ENCODE measurements around the gene FRY. TPM values are rescaled to one million over a fixed set of nuclear protein-coding genes. Genes with fewer than 3 reads are reported as not detected.

FRY gene
- total RNA-seq, 1 donor from 2014 or later, result 83.6 TPM

GRCh38 chr13:32187651-32188050, 156.1 kb downstream of the FRY start:
- no peak for DNase-seq
- TF ChIP-seq CTCF (IDR thresholded peaks at IDR 0.05; ENCODE audit: partially characterized antibody, unreplicated experiment), result no peak
- Mint-ChIP-seq H3K36me3 (ENCODE audit: unreplicated experiment) (no peaks in the 10 kb centered on the region), H3K9me3 (ENCODE audit: unreplicated experiment) (peaks cover 2% of the 10 kb centered on the region), H3K4me3 (ENCODE audit: unreplicated experiment) (no peak overlapping the region), H3K27ac (ENCODE audit: unreplicated experiment) (no peak overlapping the region), H3K4me1 (ENCODE audit: low read depth, unreplicated experiment) (no peaks in the 10 kb centered on the region), H3K27me3 (ENCODE audit: unreplicated experiment) (no peaks in the 10 kb centered on the region)

DNA sequence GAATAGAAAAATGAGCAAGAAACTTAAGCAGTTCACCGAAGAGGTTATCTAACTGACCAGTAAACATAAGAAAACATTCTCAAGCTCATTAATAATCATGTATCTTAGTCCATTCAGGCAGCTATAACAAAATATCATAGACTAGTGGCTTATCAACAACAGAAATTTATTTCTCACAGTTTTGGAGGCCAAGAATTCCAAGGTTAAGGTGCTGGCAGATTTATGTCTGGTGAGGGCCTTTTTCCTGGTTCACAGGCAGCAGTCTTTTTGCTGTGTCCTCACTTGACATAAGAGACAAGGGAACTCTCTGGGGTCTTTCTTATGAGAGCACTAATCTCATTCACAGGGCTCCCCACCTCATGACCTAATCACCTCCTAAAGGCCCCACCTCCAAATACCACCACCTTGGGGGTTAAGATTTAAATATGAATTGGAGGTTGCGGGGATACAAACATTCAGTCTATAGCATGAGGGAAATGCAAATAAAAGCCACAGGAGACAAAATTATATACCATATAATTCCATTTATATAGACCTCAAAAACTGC, 160.0 kb downstream of the FRY start:
- H3K4me1 Mint-ChIP-seq (ENCODE audit: low read depth, unreplicated experiment), result peaks cover 2% of the 10 kb centered on the region
- H3K36me3 Mint-ChIP-seq (ENCODE audit: unreplicated experiment), result no peaks in the 10 kb centered on the region
- peaks cover 2% of the 10 kb centered on the region for H3K9me3 Mint-ChIP-seq (ENCODE audit: unreplicated experiment)
- DNase-seq, result no peak
- TF ChIP-seq CTCF (IDR thresholded peaks at IDR 0.05; ENCODE audit: partially characterized antibody, unreplicated experiment), result no peak
- H3K27me3 Mint-ChIP-seq (ENCODE audit: unreplicated experiment), result no peaks in the 10 kb centered on the region
- no peak overlapping the region for H3K27ac Mint-ChIP-seq (ENCODE audit: unreplicated experiment)
- no peak overlapping the region for H3K4me3 Mint-ChIP-seq (ENCODE audit: unreplicated experiment)

DNA sequence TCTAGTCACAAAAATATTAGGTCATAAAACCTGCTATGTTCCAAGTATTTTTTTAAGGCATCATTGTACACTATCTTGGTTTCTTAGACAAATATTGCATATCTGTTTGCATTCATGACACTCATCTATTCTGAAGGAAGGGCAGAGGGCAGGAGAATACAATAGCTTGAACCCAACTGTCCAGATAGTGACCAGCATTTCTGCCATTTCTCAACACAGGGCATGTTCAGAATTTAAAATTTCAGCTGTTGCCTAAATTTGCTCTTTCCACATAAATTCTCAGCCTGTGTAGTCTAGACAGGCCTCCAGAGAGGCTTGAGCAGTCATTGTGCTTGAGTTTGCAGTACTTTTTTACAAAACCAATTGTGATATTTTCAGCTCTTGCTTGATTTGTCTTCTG, 164.1 kb downstream of the FRY start:
- DNase-seq, result no peak
- no peaks in the 10 kb centered on the region for H3K36me3 Mint-ChIP-seq (ENCODE audit: unreplicated experiment)
- no peak overlapping the region for H3K4me3 Mint-ChIP-seq (ENCODE audit: unreplicated experiment)
- no peak overlapping the region for H3K27ac Mint-ChIP-seq (ENCODE audit: unreplicated experiment)
- no peak for TF ChIP-seq CTCF (IDR thresholded peaks at IDR 0.05; ENCODE audit: partially characterized antibody, unreplicated experiment)
- no peaks in the 10 kb centered on the region for H3K27me3 Mint-ChIP-seq (ENCODE audit: unreplicated experiment)
- H3K9me3 Mint-ChIP-seq (ENCODE audit: unreplicated experiment), result peaks cover 3% of the 10 kb centered on the region
- H3K4me1 Mint-ChIP-seq (ENCODE audit: low read depth, unreplicated experiment), result peaks cover 2% of the 10 kb centered on the region

GRCh38 chr13:32199168-32199567, 167.6 kb downstream of the FRY start:
- DNase-seq, result no peak
- Mint-ChIP-seq H3K9me3 (ENCODE audit: unreplicated experiment) (peaks cover 2% of the 10 kb centered on the region), H3K27ac (ENCODE audit: unreplicated experiment) (no peak overlapping the region), H3K27me3 (ENCODE audit: unreplicated experiment) (no peaks in the 10 kb centered on the region), H3K36me3 (ENCODE audit: unreplicated experiment) (no peaks in the 10 kb centered on the region), H3K4me1 (ENCODE audit: low read depth, unreplicated experiment) (peaks cover 2% of the 10 kb centered on the region), H3K4me3 (ENCODE audit: unreplicated experiment) (no peak overlapping the region)
- no peak for TF ChIP-seq CTCF (IDR thresholded peaks at IDR 0.05; ENCODE audit: partially characterized antibody, unreplicated experiment)

DNA sequence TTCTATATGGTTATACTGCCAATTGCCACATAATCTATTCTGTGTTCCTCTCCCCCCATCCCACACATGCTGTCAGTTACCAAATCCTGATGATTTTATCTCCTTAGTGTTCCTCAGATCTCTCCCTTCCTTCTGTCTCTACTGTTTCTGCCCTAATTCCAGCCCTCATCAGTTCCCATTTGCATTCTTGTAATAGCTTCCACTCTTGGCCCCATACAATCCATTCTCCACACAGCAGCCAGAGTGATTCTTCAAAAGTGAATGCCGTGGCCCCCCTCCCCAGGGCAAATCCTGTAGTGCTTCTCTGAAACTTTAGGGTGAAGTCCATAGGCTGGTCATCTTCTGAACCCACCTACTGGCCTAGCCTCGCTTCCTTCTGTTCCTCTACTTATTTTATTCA, 169.2 kb downstream of the FRY start:
- no peak for DNase-seq
- H3K27ac Mint-ChIP-seq (ENCODE audit: unreplicated experiment), result no peak overlapping the region
- H3K4me3 Mint-ChIP-seq (ENCODE audit: unreplicated experiment), result no peak overlapping the region
- H3K27me3 Mint-ChIP-seq (ENCODE audit: unreplicated experiment), result no peaks in the 10 kb centered on the region
- no peaks in the 10 kb centered on the region for H3K36me3 Mint-ChIP-seq (ENCODE audit: unreplicated experiment)
- H3K9me3 Mint-ChIP-seq (ENCODE audit: unreplicated experiment), result peaks cover 2% of the 10 kb centered on the region
- H3K4me1 Mint-ChIP-seq (ENCODE audit: low read depth, unreplicated experiment), result peaks cover 2% of the 10 kb centered on the region
- TF ChIP-seq CTCF (IDR thresholded peaks at IDR 0.05; ENCODE audit: partially characterized antibody, unreplicated experiment), result no peak
